ENCODE results near the gene LENG9. TPM values are rescaled to one million over a fixed set of nuclear protein-coding genes. Genes with fewer than 3 reads are reported as not detected.

LENG9 gene
- total and polyA plus RNA-seq, 2 of the 13 experiments (the other 11 are each of a cell fraction or from before 2014, with no cell fraction given), result 0.75 to 2.9 TPM

- ChIA-PET POLR2A (interaction anchor here (2.9 kb wide), 1 partner anchor 9 kb away, joined by 26 read pairs; the partner anchor contains the start of gene LENG9), CTCF (ENCODE audit: low intra/inter-chr PET ratio, low total read pairs) (no interaction called here)
- Histone ChIP-seq H3K9me3 (ENCODE audit: low read length) (no peaks in the 10 kb centered on the region), H4K20me1 (ENCODE audit: insufficient read depth, low read length) (peaks cover 39% of the 10 kb centered on the region; the same call in 1 of the 2 replicates), H3K36me3 (replicated peaks in 1 of 2; ENCODE audit: control insufficient read depth in 1 of 2, insufficient read depth in 2 of 2, low read length in 2 of 2) (peaks cover 48 to 81% of the 10 kb centered on the region in 2 experiments), H2AFZ (ENCODE audit: low read length) (no peak overlapping the region), H3K27me3 (ENCODE audit: control insufficient read depth in 1 of 2, insufficient read depth in 2 of 2, low read length in 2 of 2) (no peaks in the 10 kb centered on the region; a peak in 2 of 5 replicates), H3K9ac (ENCODE audit: insufficient read depth, low read depth, low read length) (no peak overlapping the region), H3K27ac (ENCODE audit: extremely low read length, insufficient read depth, low read length) (no peak overlapping the region), H3K4me3 (replicated peaks in 1 of 3; ENCODE audit: insufficient read depth in 1 of 3, low read depth in 2 of 3, low read length in 3 of 3) (no peak overlapping the region), H3K4me2 (ENCODE audit: low read depth, low read length) (no peak overlapping the region), H3K4me1 (ENCODE audit: insufficient read depth, low read length) (peaks cover 18% of the 10 kb centered on the region), H3K79me2 (ENCODE audit: insufficient read depth, low read length) (peaks cover 36% of the 10 kb centered on the region)
- DNase-seq (ENCODE audit: low spot score), result no peak
- BruUV-seq (replicated peaks), result no TSS peak
- no peak for FAIRE-seq
- TF ChIP-seq RBFOX2 (IDR thresholded peaks at IDR 0.05; ENCODE audit: low read depth, low read length) (peak; percentile 77), REL (CRISPR knock-in tag; conservative IDR thresholded peaks at IDR 0.05) (no peak), AGO2 (optimal IDR thresholded peaks at IDR 0.05; ENCODE audit: low read depth, low read length) (peak; percentile 82), ZFP36L1 (CRISPR knock-in tag; IDR thresholded peaks at IDR 0.05) (no peak), TFAP4 (IDR thresholded peaks at IDR 0.05; ENCODE audit: borderline replicate concordance, low read depth) (no peak), KLF11 (CRISPR knock-in tag; IDR thresholded peaks at IDR 0.05) (no peak), ZBTB42 (CRISPR knock-in tag; IDR thresholded peaks at IDR 0.05) (no peak)
- TF ChIP-seq, protein P1, sequence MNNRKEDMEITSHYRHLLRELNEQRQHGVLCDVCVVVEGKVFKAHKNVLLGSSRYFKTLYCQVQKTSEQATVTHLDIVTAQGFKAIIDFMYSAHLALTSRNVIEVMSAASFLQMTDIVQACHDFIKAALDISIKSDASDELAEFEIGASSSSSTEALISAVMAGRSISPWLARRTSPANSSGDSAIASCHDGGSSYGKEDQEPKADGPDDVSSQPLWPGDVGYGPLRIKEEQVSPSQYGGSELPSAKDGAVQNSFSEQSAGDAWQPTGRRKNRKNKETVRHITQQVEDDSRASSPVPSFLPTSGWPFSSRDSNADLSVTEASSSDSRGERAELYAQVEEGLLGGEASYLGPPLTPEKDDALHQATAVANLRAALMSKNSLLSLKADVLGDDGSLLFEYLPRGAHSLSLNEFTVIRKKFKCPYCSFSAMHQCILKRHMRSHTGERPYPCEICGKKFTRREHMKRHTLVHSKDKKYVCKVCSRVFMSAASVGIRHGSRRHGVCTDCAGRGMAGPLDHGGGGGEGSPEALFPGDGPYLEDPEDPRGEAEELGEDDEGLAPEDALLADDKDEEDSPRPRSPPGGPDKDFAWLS (CRISPR knock-in tag; IDR thresholded peaks at IDR 0.05; ENCODE audit: borderline replicate concordance), result no peak
- in situ Hi-C loops (cut with HindIII; ENCODE audit: extremely low pct_ligation_motif_present, low pct_unique_long_range_greater_than_20kb) (no loop called here), intact Hi-C loops (cut with micrococcal nuclease; ENCODE audit: unreplicated experiment) (no loop called here)
- ATAC-seq, result no peak
- 95% methylated on average over 23 of the region's 31 CpGs for WGBS (ENCODE audit: low lambda C conversion rate)
Observed at GRCh38 chr19:54453921-54454780, 9.4 kb downstream of the LENG9 start.

Data from HepG2 (cell line).